Caco-2 (cell line): Measurements from ENCODE around the gene ADM2. TPM values are rescaled to one million over a fixed set of nuclear protein-coding genes. Genes with fewer than 3 reads are reported as not detected.

Experiments used
- BruUV-seq: library from RNA; stranded (reverse); fragments of 400-500 nt; replicated peaks from 2 replicates; lab custom pipeline; 2021; lab: Mats Ljungman, UMichigan
- CTCF ChIA-PET: fragments of 300-600 bp; sonication (Branson Sonifier 250); formaldehyde crosslinking; loops from one replicate; lab custom pipeline; 2022; ENCODE audit warnings: antibody characterized with exemption; lab: Charles Lee
- POLR2A ChIA-PET: fragments of 300-600 bp; sonication (Branson Sonifier 250); formaldehyde crosslinking; loops from one replicate; lab custom pipeline; 2022; ENCODE audit warnings: antibody characterized with exemption; lab: Charles Lee
- DNase-seq, 2 experiments: peaks; one replicate each; pipeline versions ENCODE4 v3.0.0 to v3.0.0-alpha.2; 2020 to 2022
- H3K27me3 ChIP-seq: replicated peaks from 2 replicates; pipeline ENCODE4 v1.6.0; 2011; ENCODE audit warnings: low read length; ENCODE audit not compliant: control insufficient read depth, insufficient read depth
- H3K36me3 ChIP-seq: 2 replicates; pipeline ENCODE4 v1.5.1; 2011; ENCODE audit warnings: low read length; ENCODE audit not compliant: control insufficient read depth, insufficient read depth
- H3K4me1 ChIP-seq: fragments of 250-450 bp; sonication (Bioruptor Pico); 2 replicates; pipeline ENCODE4 v1.5.1; 2020; ENCODE audit warnings: mild to moderate bottlenecking
- H3K4me3 ChIP-seq: 2 replicates; pipeline ENCODE4 v1.5.1; 2011; ENCODE audit warnings: low read depth, mild to moderate bottlenecking, control low read depth, low read length
- H3K9me3 ChIP-seq: fragments of 250-450 bp; sonication (Bioruptor Pico); 2 replicates; pipeline ENCODE4 v1.5.1; 2020; ENCODE audit warnings: mild to moderate bottlenecking, moderate library complexity
- H3K27ac Mint-ChIP-seq: one replicate; pipeline ENCODE4 v1.8.0; 2022; ENCODE audit warnings: mixed read lengths; ENCODE audit not compliant: unreplicated experiment
- H3K27me3 Mint-ChIP-seq: one replicate; pipeline ENCODE4 v1.8.0; 2022; ENCODE audit warnings: mixed read lengths; ENCODE audit not compliant: insufficient read depth, unreplicated experiment
- H3K36me3 Mint-ChIP-seq: one replicate; pipeline ENCODE4 v1.8.0; 2022; ENCODE audit warnings: mild to moderate bottlenecking, mixed read lengths; ENCODE audit not compliant: insufficient read depth, unreplicated experiment
- H3K4me1 Mint-ChIP-seq: one replicate; pipeline ENCODE4 v1.8.0; 2022; ENCODE audit warnings: low read depth, mixed read lengths; ENCODE audit not compliant: unreplicated experiment
- H3K4me3 Mint-ChIP-seq: one replicate; pipeline ENCODE4 v1.8.0; 2022; ENCODE audit warnings: mild to moderate bottlenecking, moderate library complexity, mixed read lengths; ENCODE audit not compliant: unreplicated experiment
- H3K9me3 Mint-ChIP-seq: one replicate; pipeline ENCODE4 v1.8.0; 2022; ENCODE audit warnings: mixed read lengths; ENCODE audit not compliant: unreplicated experiment
- CTCF ChIP-seq, 2 experiments: fragments of 200-600 bp in 1 of 2; IDR thresholded peaks; 1 replicate in 1 of 2; 2 replicates in 1 of 2; pipeline versions ENCODE4 v1.5.1 to v1.8.0; 2011 to 2022; ENCODE audit warnings: antibody characterized with exemption in 1 of 2, control low read depth in 1 of 2, inconsistent platforms in 1 of 2, low read depth in 1 of 2, low read length in 1 of 2, mild to moderate bottlenecking in 1 of 2, moderate library complexity in 1 of 2; ENCODE audit not compliant: insufficient read depth in 1 of 2, severe bottlenecking in 1 of 2, unreplicated experiment in 1 of 2
- intact Hi-C: fragments of 100-400 bp; cut with micrococcal nuclease; formaldehyde crosslinking; loops from one replicate; pipeline ENCODE4 v1.10.0; 2022; ENCODE audit not compliant: unreplicated experiment
- total RNA-seq: library from RNA; stranded (reverse); gene quantifications from 2 replicates; pipeline ENCODE4 v1.2.3, GENCODE V29; 2022

ADM2 gene
- total RNA-seq, 1 experiment from 2014 or later: 30.5 TPM

- H3K4me1 ChIP-seq: peaks cover 30% of the 10 kb centered on the region
- no peak overlapping the region for H3K4me3 ChIP-seq
- Mint-ChIP-seq H3K27ac (no peak overlapping the region), H3K9me3 (no peaks in the 10 kb centered on the region), H3K27me3 (no peaks in the 10 kb centered on the region), H3K4me3 (no peak overlapping the region), H3K36me3 (peaks cover 7% of the 10 kb centered on the region), H3K4me1 (peaks cover 3% of the 10 kb centered on the region)
- H3K36me3 ChIP-seq: peaks cover 10% of the 10 kb centered on the region
- H3K9me3 ChIP-seq: no peaks in the 10 kb centered on the region
- intact Hi-C loops: no loop called here
- BruUV-seq: no TSS peak
- CTCF ChIA-PET: interaction anchor here (0.7 kb wide), 1 partner anchor 25 kb away, joined by 3 read pairs; no protein-coding TSS in a partner anchor
- no peak for DNase-seq
- POLR2A ChIA-PET: no interaction called here
- no peak for TF ChIP-seq CTCF (IDR thresholded peaks at IDR 0.05; ENCODE audit: insufficient read depth in 1 of 2, low read depth in 1 of 2, low read length in 1 of 2, severe bottlenecking in 1 of 2, unreplicated experiment in 1 of 2)
- H3K27me3 ChIP-seq: no peaks in the 10 kb centered on the region
Observed at GRCh38 chr22:50467773-50468440, 13.4 kb upstream of the ADM2 start.

GRCh38 chr22:50468626-50469025, 12.7 kb upstream of the ADM2 start:
- H3K4me1 ChIP-seq: peaks cover 37% of the 10 kb centered on the region
- Mint-ChIP-seq H3K36me3 (peaks cover 7% of the 10 kb centered on the region), H3K4me3 (no peak overlapping the region), H3K27ac (no peak overlapping the region), H3K27me3 (no peaks in the 10 kb centered on the region), H3K4me1 (peaks cover 10% of the 10 kb centered on the region), H3K9me3 (no peaks in the 10 kb centered on the region)
- H3K4me3 ChIP-seq: no peak overlapping the region
- H3K27me3 ChIP-seq: no peaks in the 10 kb centered on the region
- intact Hi-C loops: no loop called here
- TF ChIP-seq CTCF (IDR thresholded peaks at IDR 0.05; ENCODE audit: insufficient read depth in 1 of 2, low read depth in 1 of 2, low read length in 1 of 2, severe bottlenecking in 1 of 2, unreplicated experiment in 1 of 2): no peak
- DNase-seq: no peak
- POLR2A ChIA-PET: no interaction called here
- peaks cover 10% of the 10 kb centered on the region for H3K36me3 ChIP-seq
- H3K9me3 ChIP-seq: no peaks in the 10 kb centered on the region
- no TSS peak for BruUV-seq
- CTCF ChIA-PET: interaction anchor here (0.7 kb wide), 1 partner anchor 25 kb away, joined by 3 read pairs; no protein-coding TSS in a partner anchor

GRCh38 chr22:50469377-50470305, 11.7 kb upstream of the ADM2 start:
- DNase-seq: peak in 1 of 2 experiments; percentile 62
- H3K27me3 Mint-ChIP-seq: no peaks in the 10 kb centered on the region

More at GRCh38 chr22:50469377-50470305, 11.7 kb upstream of the ADM2 start:
- Mint-ChIP-seq H3K4me3 (no peak overlapping the region), H3K4me1 (peaks cover 18% of the 10 kb centered on the region), H3K36me3 (peaks cover 7% of the 10 kb centered on the region), H3K27ac (no peak overlapping the region), H3K9me3 (no peaks in the 10 kb centered on the region)
- H3K4me1 ChIP-seq: peaks cover 41% of the 10 kb centered on the region
- no peaks in the 10 kb centered on the region for H3K27me3 ChIP-seq
- BruUV-seq: no TSS peak
- CTCF ChIA-PET: no interaction called here
- H3K9me3 ChIP-seq: no peaks in the 10 kb centered on the region
- intact Hi-C loops: no loop called here
- POLR2A ChIA-PET: no interaction called here
- no peak for TF ChIP-seq CTCF (IDR thresholded peaks at IDR 0.05; ENCODE audit: insufficient read depth in 1 of 2, low read depth in 1 of 2, low read length in 1 of 2, severe bottlenecking in 1 of 2, unreplicated experiment in 1 of 2)
- peaks cover 10% of the 10 kb centered on the region for H3K36me3 ChIP-seq
- no peak overlapping the region for H3K4me3 ChIP-seq
